Lung (tissue), 12 donors: ENCODE results near the gene OGFOD2. TPM values are rescaled to one million over a fixed set of nuclear protein-coding genes. Genes with fewer than 3 reads are reported as not detected.

Experiments used
- ATAC-seq: fragments of 200-7000 bp; cut with Tn5 transposase; one replicate; pipeline ENCODE4 v1.9.1; 2020; ENCODE audit warnings: moderate number of reproducible peaks; ENCODE audit not compliant: insufficient read depth, low FRiP score
- DNase-seq, 3 donors: peaks; one replicate each; pipeline ENCODE4 v3.0.0-alpha.2; 2013 to 2017
- H3K27ac ChIP-seq, 2 donors: one replicate each; pipeline ENCODE4 v1.5.1; 2013; ENCODE audit warnings: mild to moderate bottlenecking in 2 of 2, moderate library complexity in 2 of 2, control low read depth in 1 of 2, inconsistent platforms in 1 of 2, low read depth in 1 of 2, low read length in 1 of 2
- H3K27me3 ChIP-seq, 3 donors: one replicate each; pipeline ENCODE4 v1.5.1; 2013; ENCODE audit warnings: low read length in 2 of 3; ENCODE audit not compliant: control insufficient read depth in 3 of 3, insufficient read depth in 3 of 3
- H3K36me3 ChIP-seq, 4 donors: one replicate each; pipeline ENCODE4 v1.5.1; 2013; ENCODE audit warnings: low read length in 4 of 4, mild to moderate bottlenecking in 1 of 4, moderate library complexity in 1 of 4; ENCODE audit not compliant: control insufficient read depth in 4 of 4, insufficient read depth in 4 of 4
- H3K4me1 ChIP-seq, 5 donors: one replicate each; pipeline ENCODE4 v1.5.1; 2013; ENCODE audit warnings: low read length in 5 of 5, mild to moderate bottlenecking in 2 of 5, moderate library complexity in 1 of 5; ENCODE audit not compliant: control insufficient read depth in 5 of 5, insufficient read depth in 5 of 5
- H3K4me3 ChIP-seq: one replicate; pipeline ENCODE4 v1.5.1; 2013; ENCODE audit warnings: mild to moderate bottlenecking, control low read depth, moderate library complexity
- H3K9ac ChIP-seq, 2 donors: one replicate each; pipeline ENCODE4 v1.5.1; 2013; ENCODE audit warnings: low read length in 2 of 2, control low read depth in 1 of 2; ENCODE audit not compliant: insufficient read depth in 1 of 2
- H3K9me3 ChIP-seq, 4 donors: one replicate each; pipeline ENCODE4 v1.5.1; 2013; ENCODE audit warnings: low read length in 3 of 4, mild to moderate bottlenecking in 1 of 4, moderate library complexity in 1 of 4; ENCODE audit not compliant: control insufficient read depth in 4 of 4, insufficient read depth in 3 of 4
- WGBS, 2 donors: extraction: QIAGEN DNeasy Blood & Tissue Kit; methylation state at CpG; one replicate each; pipeline ENCODE4 v1.1.7; 2013; 5-methylcytosine and 5-hydroxymethylcytosine counted together
- polyA plus RNA-seq, 2 donors: library from polyadenylated mRNA; stranded (reverse); fragments of 200-250 nt; gene quantifications; one replicate each; pipeline ENCODE4 v1.2.1, GENCODE V29; 2013
- total RNA-seq, 2 donors: library from RNA; depleted of rRNA in 1 of 2; stranded (reverse); fragments of >200 nt in 1 of 2; gene quantifications; one replicate each; pipeline ENCODE4 v1.2.1, GENCODE V29; 2014 to 2021
- TF ChIP-seq, protein P1 (sequence below): IDR thresholded peaks from 2 replicates; pipeline ENCODE4 v1.5.1; 2012; ENCODE audit warnings: mild to moderate bottlenecking; ENCODE audit errors: control extremely low read depth, extremely low read depth
- donor health status: control.
- donor health status: control.
- donor health status: Bipolar disorder and iron deficiency.
- donor health status: healthy.
- donor health status: DM: yes; HTN: yes; CAD: no.

The OGFOD2 gene
- total and polyA plus RNA-seq, 4 donors, result 11.4 to 30.1 (median 18.5) TPM

DNA sequence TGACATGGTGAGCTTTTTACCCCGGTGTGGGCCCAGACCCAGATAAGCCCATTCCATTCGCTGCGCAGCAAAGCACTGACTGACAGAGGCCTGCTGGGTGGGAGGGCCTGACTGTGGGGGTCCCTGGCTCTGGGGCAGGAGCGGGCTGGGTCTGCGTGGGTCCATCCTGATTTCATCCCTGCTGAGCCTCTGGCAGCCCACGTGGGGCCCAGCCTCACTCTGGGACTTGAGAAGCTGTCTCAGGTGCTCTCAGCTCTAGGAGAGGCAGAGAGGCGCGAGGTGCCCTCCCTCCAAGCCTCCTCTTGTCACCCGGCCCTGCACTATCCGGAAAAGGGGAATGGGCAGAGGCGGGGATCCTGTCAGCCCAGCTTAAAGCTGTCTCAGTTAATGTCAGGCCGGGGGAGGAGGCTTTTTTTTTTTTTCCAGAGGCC lies 9.7 kb upstream of the OGFOD2 start:
- Histone ChIP-seq H3K9me3 (no peaks in the 10 kb centered on the region), H3K4me3 (no peak overlapping the region), H3K36me3 (no peaks in the 10 kb centered on the region), H3K27me3 (no peaks in the 10 kb centered on the region), H3K9ac (no peak overlapping the region), H3K27ac (no peak overlapping the region), H3K4me1 (peaks cover 0 to 39% (median 11%) of the 10 kb centered on the region in 5 donors)
- DNase-seq (peak in 1 of 3 donors; percentile 33), ATAC-seq (no peak)
- TF ChIP-seq, protein P1, sequence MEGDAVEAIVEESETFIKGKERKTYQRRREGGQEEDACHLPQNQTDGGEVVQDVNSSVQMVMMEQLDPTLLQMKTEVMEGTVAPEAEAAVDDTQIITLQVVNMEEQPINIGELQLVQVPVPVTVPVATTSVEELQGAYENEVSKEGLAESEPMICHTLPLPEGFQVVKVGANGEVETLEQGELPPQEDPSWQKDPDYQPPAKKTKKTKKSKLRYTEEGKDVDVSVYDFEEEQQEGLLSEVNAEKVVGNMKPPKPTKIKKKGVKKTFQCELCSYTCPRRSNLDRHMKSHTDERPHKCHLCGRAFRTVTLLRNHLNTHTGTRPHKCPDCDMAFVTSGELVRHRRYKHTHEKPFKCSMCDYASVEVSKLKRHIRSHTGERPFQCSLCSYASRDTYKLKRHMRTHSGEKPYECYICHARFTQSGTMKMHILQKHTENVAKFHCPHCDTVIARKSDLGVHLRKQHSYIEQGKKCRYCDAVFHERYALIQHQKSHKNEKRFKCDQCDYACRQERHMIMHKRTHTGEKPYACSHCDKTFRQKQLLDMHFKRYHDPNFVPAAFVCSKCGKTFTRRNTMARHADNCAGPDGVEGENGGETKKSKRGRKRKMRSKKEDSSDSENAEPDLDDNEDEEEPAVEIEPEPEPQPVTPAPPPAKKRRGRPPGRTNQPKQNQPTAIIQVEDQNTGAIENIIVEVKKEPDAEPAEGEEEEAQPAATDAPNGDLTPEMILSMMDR, result no peak
- WGBS, 2 donors, result 60 to 68% methylated on average over 12 of the region's 12 CpGs

DNA sequence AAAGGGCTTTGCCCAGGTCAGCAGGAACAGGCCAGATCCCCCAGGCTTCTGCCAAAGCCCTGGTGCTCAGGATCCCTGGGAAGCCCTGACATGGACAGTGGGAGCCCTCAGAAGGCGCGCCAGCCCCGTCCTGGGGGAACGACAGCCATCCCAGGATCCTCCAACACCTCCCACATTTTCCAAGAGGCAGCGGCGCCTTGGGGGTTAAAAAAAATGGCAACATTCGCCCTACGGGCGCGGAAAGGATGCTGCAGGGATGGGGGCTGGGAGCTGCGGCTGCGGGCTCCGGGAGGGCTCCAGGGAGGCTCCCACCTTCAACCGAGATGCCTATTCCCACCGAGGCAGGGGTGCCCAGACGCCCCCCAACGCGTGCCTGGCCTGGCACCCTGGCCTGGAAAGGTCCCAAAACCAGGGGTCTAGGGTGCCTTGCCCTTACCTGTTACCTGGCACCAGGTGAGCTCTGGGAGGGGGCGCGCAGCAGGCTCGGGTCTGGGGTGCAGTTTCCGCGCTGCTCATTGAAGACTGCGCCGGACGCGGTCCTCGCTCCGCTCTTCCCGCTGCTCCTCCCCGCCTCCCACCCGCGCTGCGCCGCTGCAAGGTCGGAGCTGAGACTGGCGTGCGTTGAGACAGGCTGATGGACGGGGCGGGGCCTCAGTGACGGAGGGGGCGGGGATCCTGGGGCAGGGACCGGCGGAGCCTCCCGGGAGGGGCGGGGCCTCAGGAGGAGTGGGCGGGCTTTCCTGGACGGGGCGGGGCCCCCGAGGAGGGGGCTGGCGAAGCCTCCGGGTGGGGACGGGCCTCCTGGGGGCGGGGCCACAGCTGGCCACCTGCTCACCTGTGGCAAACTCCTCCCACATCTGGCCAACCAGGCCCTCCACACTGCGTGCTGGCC lies 8.9 kb upstream of the OGFOD2 start, which contains the start of gene ABCB9:
Gene ABCB9, minus strand, starts transcription at position 613 of the 892 bp plus-strand sequence. CDS start 6,228 bp downstream, outside the sequence.
- TF ChIP-seq, protein P1, result no peak
- Histone ChIP-seq H3K9ac (peak within 1 kb of the TSS in 1 of 2 donors; percentile 60), H3K4me3 (peak within 1 kb of the TSS; percentile 45), H3K27ac (peak within 1 kb of the TSS in 1 of 2 donors; percentile 52), H3K36me3 (no peaks in the 10 kb centered on the region), H3K27me3 (no peaks in the 10 kb centered on the region), H3K4me1 (peaks cover 0 to 39% (median 11%) of the 10 kb centered on the region in 5 donors), H3K9me3 (no peaks in the 10 kb centered on the region)
- DNase-seq (peak; percentile 86 to 93 (median 92)), ATAC-seq (peak; percentile 95)
- WGBS, 2 donors, result 4 to 7% methylated on average over 46 to 55 of the region's 55 CpGs

DNA sequence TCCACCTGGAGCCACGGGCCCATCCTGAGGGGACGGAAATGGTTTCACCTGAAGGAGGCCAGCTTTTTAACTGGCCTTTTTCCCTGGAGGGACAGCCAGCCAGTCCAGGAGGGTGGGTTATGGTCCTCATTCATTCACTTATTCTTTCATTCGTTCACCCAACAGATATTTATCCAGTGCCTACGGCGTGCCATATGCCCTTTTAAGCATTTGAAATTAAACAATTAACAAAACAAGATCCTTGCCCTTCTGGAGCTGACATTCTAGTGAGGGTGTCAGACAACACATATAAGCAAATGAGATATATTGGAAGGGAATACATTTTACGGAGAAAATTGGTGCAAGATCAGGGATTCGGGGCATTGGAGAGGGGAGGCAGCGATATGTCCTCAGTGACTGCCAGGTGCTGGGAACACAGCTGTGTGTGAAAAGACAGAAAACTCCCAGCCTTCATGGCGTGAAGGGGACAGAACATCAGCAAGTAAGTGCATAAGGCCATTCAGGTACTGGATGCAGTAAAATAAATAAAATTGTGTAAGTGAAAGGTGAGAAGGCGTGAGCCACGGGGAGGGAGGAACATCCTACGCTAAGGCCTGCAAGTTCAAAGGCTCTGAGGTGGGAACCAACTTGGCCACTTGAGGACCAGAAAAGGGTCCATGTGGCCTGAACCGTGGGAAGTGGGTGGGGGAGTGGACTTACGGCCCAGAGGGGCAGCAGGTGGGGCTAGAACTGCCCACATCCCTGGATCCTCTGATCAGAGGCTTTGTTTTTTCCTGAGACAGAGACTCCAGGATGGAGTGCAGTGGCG lies 8.1 kb upstream of the OGFOD2 start:
- Histone ChIP-seq H3K27me3 (no peaks in the 10 kb centered on the region), H3K27ac (peak overlapping the region in 1 of 2 donors; percentile 48), H3K4me1 (peaks cover 0 to 39% (median 11%) of the 10 kb centered on the region in 5 donors), H3K9ac (no peak overlapping the region), H3K4me3 (no peak overlapping the region), H3K9me3 (no peaks in the 10 kb centered on the region), H3K36me3 (no peaks in the 10 kb centered on the region)
- WGBS, 2 donors, result 62 to 72% methylated on average over 15 of the region's 15 CpGs
- ATAC-seq, result no peak
- DNase-seq, result no peak
- TF ChIP-seq, protein P1, result no peak
